A549 treated with CpdA at 1 μM for 4 hours (cell line): ENCODE measurements around the gene SERINC3. TPM values are rescaled to one million over a fixed set of nuclear protein-coding genes. Genes with fewer than 3 reads are reported as not detected.

Experiments
- total RNA-seq: library from RNA; stranded (reverse); fragments of 200-300 nt; extraction: Qiagen RNA extraction; gene quantifications from 5 replicates; pipeline ENCODE4 v1.2.3, GENCODE V29; 2022; ENCODE audit warnings: low read depth

The SERINC3 gene
- 68.2 to 89.2 TPM (median 80.7 TPM) in 5 replicates for total RNA-seq

GRCh38 chr20:44521484-44522481 lies at the start of gene SERINC3:
Gene SERINC3 (minus strand): TSS chr20:44522070. CDS start chr20:44521951, 119 bp downstream.

GRCh38 chr20:44475694-44476560 lies 45.9 kb downstream of the SERINC3 start, which contains the start of gene TTPAL:
Gene TTPAL (plus strand): TSS chr20:44475874. CDS start chr20:44480000, 4,126 bp downstream.

Other genes with a start within 250 kb of the SERINC3 start
- 7.1 to 8.5 TPM (median 7.3 TPM) in 5 replicates for gene FITM2, start 210.9 kb downstream of the SERINC3 start, total RNA-seq
- 0.09 to 0.62 TPM (median 0.44 TPM) in 4 of 5 replicates, not detected in the other for gene R3HDML, start 185.0 kb downstream of the SERINC3 start, total RNA-seq
- gene HNF4A, start 166.4 kb downstream of the SERINC3 start, total RNA-seq, result 11.4 to 15.6 TPM (median 12.9 TPM) in 5 replicates
- 11.5 to 15.2 TPM (median 13.3 TPM) in 5 replicates for gene TTPAL, start 46.2 kb downstream of the SERINC3 start, total RNA-seq
- 30.6 to 39.7 TPM (median 36.2 TPM) in 5 replicates for gene PKIG, start 60.5 kb upstream of the SERINC3 start, total RNA-seq
- 46.2 to 62.7 TPM (median 54.3 TPM) in 5 replicates for gene ADA, start 129.6 kb upstream of the SERINC3 start, total RNA-seq
- gene CCN5, start 193.3 kb upstream of the SERINC3 start, total RNA-seq, result 23.9 to 36.6 TPM (median 26.9 TPM) in 5 replicates
- gene KCNK15, start 223.8 kb upstream of the SERINC3 start, total RNA-seq, result 0.51 to 0.89 TPM (median 0.62 TPM) in 5 replicates